HG02970 (cell line): Measurements from ENCODE around the gene RNU4-1.
A peak's percentile ranks its signal among the peaks of the same experiment; 100 is the strongest.
"Not testable (repeated sequence)": the region's sequence is repeated elsewhere in the genome, so short reads cannot be mapped to it uniquely, and the experiment has no call there.

Experiments used
- ATAC-seq: cut with Tn5 transposase; IDR thresholded peaks from one replicate; pipeline ENCODE4 v1.9.1; 2021; ENCODE audit warnings: mild to moderate bottlenecking, moderate library complexity, moderate number of reproducible peaks; ENCODE audit not compliant: unreplicated experiment, low FRiP score

Gene RNU4-1

DNA sequence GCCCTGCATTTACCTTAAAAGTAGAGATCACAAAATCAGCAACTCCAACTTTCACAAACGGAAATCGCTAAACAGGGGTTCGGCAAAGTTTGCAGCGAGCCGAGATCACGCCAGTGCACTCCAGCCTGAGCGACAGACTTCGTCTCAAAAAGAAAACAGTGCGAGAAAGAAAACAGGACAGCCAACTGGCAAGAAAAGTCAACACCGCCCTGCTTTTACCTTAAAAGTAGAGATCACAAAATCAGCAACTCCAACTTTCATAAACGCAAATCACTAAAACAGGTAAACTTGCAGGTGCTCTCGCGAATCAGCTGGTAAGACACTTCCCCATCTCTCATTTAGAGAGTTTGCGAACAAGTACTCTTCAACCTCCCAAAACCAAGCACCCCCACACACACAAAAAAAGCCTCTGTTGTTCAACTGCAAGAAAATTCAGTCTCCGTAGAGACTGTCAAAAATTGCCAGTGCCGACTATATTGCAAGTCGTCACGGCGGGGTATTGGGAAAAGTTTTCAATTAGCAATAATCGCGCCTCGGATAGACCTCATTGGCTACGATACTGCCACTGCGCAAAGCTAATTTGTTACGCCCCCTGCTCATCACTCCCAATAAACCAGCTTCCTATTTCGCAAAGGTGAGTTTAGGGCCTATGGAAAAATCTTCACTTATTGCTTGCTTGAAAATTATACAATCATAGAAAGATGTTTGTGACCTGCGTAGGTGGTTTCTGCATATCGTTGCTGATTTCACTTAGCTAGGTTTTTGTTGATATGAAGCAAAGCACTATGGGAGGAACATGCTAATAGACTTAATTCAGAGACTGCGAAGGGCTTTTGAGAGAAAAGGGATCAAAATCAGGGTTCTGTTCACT lies at the start of gene RNU4-1:
Gene RNU4-1, minus strand, starts transcription at position 577 of the 871 bp plus-strand sequence.
- ATAC-seq, result peak; percentile 30

- ATAC-seq, result no peak
Observed at GRCh38 chr12:120342175-120343038, 49.4 kb upstream of the RNU4-1 start.

DNA sequence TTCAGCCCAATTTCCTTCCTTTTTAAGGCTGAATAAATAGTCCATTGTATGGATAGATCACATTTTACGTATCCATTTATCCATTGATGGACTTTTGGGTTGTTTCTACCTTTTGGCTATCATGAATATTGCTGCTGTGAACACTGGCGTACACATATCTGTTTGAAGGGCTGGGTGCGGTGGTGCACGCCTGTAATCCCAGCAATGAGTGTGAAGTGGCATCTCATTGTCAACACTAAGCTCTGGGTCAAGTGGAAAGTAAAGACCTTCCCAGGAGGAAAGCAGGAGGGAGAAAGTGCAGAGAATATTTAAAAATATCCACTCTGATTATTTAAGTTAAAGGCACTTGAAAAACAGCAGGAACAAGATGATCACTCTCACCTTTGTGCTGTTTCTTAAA lies 46.2 kb upstream of the RNU4-1 start:
- ATAC-seq, result no peak

DNA sequence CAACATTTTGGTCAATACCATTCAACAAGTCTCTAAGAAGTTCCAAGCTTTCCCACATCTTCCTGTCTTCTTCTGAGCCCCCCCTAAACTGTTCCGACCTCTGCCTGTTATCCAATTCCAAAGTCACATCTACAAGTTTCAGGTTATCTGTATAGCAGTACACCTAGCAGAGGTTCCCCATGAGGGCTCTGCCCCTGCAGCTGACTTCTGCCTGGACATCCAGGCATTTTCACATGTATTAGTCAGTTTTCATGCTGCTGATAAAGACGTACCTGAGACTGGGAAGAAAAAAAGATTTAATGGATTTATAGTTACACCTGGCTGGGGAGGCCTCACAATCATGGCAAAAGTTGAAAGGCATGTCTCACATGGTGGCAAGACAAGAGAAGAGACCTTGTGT lies 44.7 kb upstream of the RNU4-1 start:
- no peak for ATAC-seq

- not testable (repeated sequence) for ATAC-seq
Observed at GRCh38 chr12:120336392-120336791, 43.4 kb upstream of the RNU4-1 start.

- not testable (repeated sequence) for ATAC-seq
Observed at GRCh38 chr12:120335447-120335846, 42.4 kb upstream of the RNU4-1 start.

DNA sequence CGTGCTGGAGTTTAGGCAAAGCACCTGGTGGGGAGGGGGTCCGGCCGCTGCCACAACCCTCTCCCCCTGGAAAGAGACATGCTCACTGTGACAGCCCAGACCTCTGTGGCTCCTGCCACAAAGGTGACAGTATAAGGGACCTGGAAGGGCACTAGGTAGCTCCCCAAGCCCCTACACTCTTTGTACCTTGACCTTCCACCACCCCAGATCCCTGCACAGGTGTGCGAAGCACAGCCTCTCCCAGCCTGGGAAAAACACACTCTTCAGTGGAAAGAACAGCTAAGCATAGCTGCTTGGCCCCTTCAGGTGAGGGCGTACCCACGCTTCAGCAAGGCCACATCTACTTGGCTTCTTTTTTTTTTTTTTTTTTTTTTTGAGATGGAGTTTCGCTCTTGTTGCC lies 39.5 kb upstream of the RNU4-1 start:
- no peak for ATAC-seq

DNA sequence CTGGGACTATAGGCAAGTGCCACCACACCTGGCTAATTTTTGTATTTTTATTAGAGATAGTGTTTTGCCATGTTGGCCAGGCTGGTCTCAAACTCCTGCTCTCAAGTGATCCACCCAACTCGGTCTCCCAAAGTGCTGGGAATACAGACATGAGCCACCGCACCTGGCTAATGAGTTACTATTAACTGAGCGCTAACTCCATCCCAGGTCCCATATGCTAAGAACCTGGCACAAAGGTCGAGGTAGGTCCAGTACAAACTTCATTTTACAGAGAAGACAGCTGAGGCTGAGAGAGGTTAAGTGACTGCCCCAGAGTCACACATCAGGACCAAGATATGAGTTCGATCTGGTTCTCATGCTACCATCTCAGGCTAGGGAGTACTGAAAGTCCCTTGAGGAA lies 39.0 kb upstream of the RNU4-1 start:
- no peak for ATAC-seq

DNA sequence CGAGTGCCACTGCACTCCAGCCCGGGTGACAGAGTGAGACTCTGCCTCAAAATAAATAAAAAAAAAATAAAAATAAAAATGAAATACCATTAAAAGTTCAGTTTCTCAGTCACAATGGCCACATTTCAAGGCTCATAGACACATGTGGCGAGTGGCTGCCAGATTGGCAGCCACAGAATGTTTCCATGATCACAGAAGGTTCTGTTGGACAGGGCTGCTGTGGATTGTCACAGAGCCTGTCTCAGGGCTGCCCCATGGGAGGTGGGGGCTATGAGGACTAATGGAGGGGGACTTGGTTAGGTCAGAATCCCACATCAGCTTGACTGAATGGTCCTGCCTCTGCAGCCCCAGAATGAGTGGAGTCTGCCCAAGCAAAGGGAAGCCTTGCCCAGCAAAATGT lies 38.4 kb upstream of the RNU4-1 start:
- no peak for ATAC-seq

DNA sequence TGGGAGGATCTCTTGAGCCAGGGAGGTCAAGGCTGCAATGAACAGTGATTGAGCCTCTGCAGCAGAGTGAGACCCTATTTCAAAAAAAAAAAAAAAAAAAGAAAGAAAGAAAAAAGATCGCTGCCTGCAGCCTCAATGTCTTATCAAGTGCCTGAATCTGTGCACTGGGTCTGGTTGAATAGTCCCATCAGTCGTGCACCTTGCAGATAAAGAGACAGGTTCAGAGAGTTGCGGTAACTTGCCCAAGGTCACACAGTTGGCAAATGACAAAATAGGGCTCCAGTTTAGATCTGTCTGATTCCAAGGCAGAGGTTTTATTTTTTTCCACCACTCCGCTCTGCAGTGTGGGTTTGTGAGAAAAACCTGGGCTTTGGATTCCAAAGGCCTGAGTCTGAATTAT lies 35.2 kb upstream of the RNU4-1 start:
- ATAC-seq, result no peak

GRCh38 chr12:120327593-120327992 lies 34.6 kb upstream of the RNU4-1 start, which contains the start of gene PLA2G1B:
Gene PLA2G1B (minus strand): TSS chr12:120327779. CDS start chr12:120327753, 26 bp downstream.
- ATAC-seq, result no peak

GRCh38 chr12:120324841-120325417 lies 31.9 kb upstream of the RNU4-1 start:
- no peak for ATAC-seq

GRCh38 chr12:120323772-120324171 lies 30.7 kb upstream of the RNU4-1 start:
- ATAC-seq, result no peak

GRCh38 chr12:120321382-120322202 lies 28.6 kb upstream of the RNU4-1 start:
- ATAC-seq, result no peak

DNA sequence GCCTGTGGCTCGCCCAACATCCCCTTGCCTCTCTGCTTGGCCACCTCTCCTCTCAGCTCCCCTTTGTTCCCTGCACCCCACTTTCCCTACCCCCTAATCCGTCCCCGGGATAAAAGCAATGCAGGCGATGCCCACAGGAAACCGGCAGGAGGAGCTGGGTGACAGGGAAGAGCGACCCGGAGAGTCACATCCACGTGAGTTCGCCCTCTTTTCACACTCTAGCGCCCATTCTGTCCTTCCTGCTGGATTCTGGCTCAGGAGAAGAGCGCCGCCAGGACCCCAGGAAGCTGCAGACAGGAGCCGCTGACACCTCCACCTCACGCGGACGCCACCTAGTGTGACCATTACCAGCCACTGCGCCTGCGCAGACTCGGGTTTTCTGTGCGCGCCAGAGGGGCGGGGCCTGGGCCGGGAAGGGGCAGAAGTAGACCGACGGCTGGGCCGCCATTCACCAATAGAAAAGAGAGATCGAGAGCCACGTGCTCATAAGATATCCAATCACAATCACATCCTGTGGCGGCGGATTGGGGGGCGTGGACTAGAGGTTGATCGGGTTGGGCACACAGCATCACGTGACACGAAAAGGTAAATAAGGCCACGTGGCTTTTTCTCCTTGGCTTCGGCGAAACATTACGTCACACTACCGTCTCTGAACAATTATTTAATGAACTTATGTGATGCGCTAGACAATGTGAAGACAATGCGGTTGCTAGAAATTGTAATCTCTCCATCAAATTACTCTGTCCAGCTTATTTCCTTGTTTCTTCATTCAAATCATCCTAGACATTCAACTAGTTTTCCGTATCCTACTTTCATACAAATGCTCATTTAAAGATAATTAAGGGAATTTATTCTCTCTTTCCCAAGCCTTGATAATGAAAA lies 24.4 kb upstream of the RNU4-1 start:
- peak; percentile 95 for ATAC-seq

DNA sequence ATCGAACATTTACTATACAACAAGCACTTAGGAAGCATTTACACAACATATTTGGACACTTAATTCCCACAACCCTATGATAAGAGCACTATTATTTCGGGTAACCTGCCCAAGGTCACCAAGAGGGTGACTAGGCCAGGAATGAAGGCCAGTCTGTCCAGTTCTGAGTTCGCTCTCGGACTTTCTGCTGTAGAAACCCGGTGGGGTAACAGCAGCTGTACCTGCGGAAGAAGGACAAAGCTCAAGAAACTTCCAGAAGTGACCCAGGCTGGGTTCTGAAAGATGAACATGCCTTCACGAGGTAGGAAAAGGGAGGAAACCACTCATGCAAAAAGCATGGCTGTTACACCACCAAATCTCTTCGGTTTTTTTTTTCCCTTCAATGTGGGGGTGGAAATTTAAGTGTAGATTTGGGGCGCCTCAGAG lies 23.8 kb upstream of the RNU4-1 start:
- no peak for ATAC-seq

DNA sequence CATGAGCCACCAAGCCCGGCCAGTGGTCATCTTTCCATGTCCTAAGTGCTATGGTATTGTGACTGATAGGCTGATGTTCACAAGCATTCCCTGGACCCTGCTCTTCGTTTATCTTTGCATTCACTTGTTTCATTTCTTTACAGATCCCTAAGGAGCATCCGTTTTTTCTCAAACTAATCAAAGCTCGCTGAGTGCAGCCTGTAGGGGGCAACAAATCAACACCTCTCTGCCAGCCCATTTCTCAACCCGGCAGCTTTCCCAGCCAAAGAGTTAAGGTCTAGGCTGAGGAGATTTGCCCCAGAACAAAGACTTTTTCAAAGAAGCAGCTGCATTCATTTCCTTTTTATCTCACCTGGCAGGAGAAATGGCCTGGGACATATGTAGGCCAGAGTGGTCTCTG lies 21.2 kb upstream of the RNU4-1 start:
- ATAC-seq, result no peak

- peak; percentile 91 for ATAC-seq
Observed at GRCh38 chr12:120301962-120302815, 9.2 kb upstream of the RNU4-1 start, which contains the start of gene SIRT4. Gene SIRT4 (plus strand): TSS chr12:120302321. CDS start chr12:120303562, 1,241 bp downstream.
